Central memory CD8-positive, alpha-beta T cell (primary cell): Measurements from ENCODE around the gene ZNF883.
"Not testable (repeated sequence)": the region's sequence is repeated elsewhere in the genome, so short reads cannot be mapped to it uniquely, and the experiment has no call there.

Experiments used
- ATAC-seq: fragments of 150-1000 bp; cut with Tn5 transposase; replicated peaks from 2 replicates; pipeline ENCODE4 v1.10.0; 2022; ENCODE audit warnings: mild to moderate bottlenecking, moderate FRiP score, moderate number of reproducible peaks; ENCODE audit not compliant: poor library complexity, severe bottlenecking; ENCODE audit errors: extremely low read depth
- DNase-seq, 2 donors: peaks; one replicate each; pipeline ENCODE4 v3.0.0; 2021; ENCODE audit warnings: low spot score in 2 of 2
- H3K27ac Mint-ChIP-seq: one replicate; pipeline ENCODE4 v1.8.0; 2022; ENCODE audit warnings: low read depth, mild to moderate bottlenecking, moderate library complexity, mixed read lengths
- H3K27me3 Mint-ChIP-seq: one replicate; pipeline ENCODE4 v1.8.0; 2022; ENCODE audit warnings: mixed read lengths
- H3K36me3 Mint-ChIP-seq: one replicate; pipeline ENCODE4 v1.8.0; 2022; ENCODE audit warnings: mild to moderate bottlenecking, moderate library complexity, mixed read lengths; ENCODE audit not compliant: insufficient read depth
- H3K4me1 Mint-ChIP-seq: one replicate; pipeline ENCODE4 v1.8.0; 2022; ENCODE audit warnings: mixed read lengths
- H3K4me3 Mint-ChIP-seq: one replicate; pipeline ENCODE4 v1.8.0; 2022; ENCODE audit warnings: mild to moderate bottlenecking, moderate library complexity, mixed read lengths
- H3K9me3 Mint-ChIP-seq: one replicate; pipeline ENCODE4 v1.8.0; 2022; ENCODE audit warnings: mixed read lengths

The ZNF883 gene

DNA sequence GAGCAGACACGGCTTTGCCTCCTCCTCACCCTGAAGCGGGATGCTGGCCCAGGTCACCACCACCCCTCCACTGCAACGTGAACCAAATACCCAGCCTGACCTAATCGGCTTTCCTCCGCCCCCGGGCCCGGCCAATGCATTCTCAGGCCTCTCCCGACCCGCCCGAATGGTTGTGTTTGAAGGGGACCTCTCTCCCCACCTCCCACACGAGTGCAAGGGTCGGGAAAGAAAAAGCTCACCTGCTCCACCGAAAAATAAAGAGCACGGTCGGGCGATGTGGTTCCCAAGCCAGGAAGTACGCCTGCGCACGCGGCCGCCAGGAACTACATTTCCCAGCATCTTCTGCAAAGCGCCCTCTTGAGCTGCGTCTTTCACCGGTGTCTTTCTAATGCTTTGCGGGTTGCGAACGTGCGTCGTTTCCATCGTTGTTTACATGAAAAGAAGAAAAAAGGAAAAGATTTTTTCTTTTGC, at the start of gene ZNF883:
Gene ZNF883, minus strand, starts transcription at position 282 of the 471 bp plus-strand sequence.
- Mint-ChIP-seq H3K9me3 (no peaks in the 10 kb centered on the region), H3K4me1 (no peaks in the 10 kb centered on the region), H3K27me3 (peaks cover 27% of the 10 kb centered on the region), H3K4me3 (peak within 1 kb of the TSS; percentile 62), H3K27ac (no peak within 1 kb of the TSS), H3K36me3 (peaks cover 3% of the 10 kb centered on the region)
- ATAC-seq (no peak), DNase-seq (no peak)

- ATAC-seq, H3K36me3 Mint-ChIP-seq, H3K27ac Mint-ChIP-seq, H3K4me1 Mint-ChIP-seq, H3K4me3 Mint-ChIP-seq, H3K9me3 Mint-ChIP-seq: not testable (repeated sequence)
- peak in 1 of 2 donors; percentile 32 for DNase-seq
- H3K27me3 Mint-ChIP-seq: peaks cover 11% of the 10 kb centered on the region
These were observed 49.3 kb upstream of the ZNF883 start for GRCh38 chr9:113061072-113061850.

- H3K9me3 Mint-ChIP-seq, ATAC-seq, H3K27ac Mint-ChIP-seq, DNase-seq, H3K4me1 Mint-ChIP-seq, H3K4me3 Mint-ChIP-seq, H3K36me3 Mint-ChIP-seq: not testable (repeated sequence)
- peaks cover 11% of the 10 kb centered on the region for H3K27me3 Mint-ChIP-seq
These were observed 47.7 kb upstream of the ZNF883 start for GRCh38 chr9:113059581-113060284.

- Mint-ChIP-seq H3K9me3 (no peaks in the 10 kb centered on the region), H3K36me3 (peaks cover 3% of the 10 kb centered on the region), H3K27me3 (peaks cover 11% of the 10 kb centered on the region), H3K4me1 (no peaks in the 10 kb centered on the region), H3K27ac (no peak overlapping the region), H3K4me3 (no peak overlapping the region)
- DNase-seq (no peak), ATAC-seq (peak; percentile 27)
These were observed 45.2 kb upstream of the ZNF883 start for GRCh38 chr9:113057193-113057592.

- ATAC-seq (peak; percentile 82), DNase-seq (peak; percentile 45 to 70)
- Mint-ChIP-seq H3K36me3 (peaks cover 3% of the 10 kb centered on the region), H3K27me3 (peaks cover 11% of the 10 kb centered on the region), H3K4me3 (no peak within 1 kb of the TSS), H3K9me3 (no peaks in the 10 kb centered on the region), H3K27ac (no peak within 1 kb of the TSS), H3K4me1 (no peaks in the 10 kb centered on the region)
These were observed 44.5 kb upstream of the ZNF883 start, which contains the start of gene ZFP37 for GRCh38 chr9:113056191-113057106. Gene ZFP37, minus strand, starts transcription at chr9:113056724. Its CDS starts 36 bp downstream, at chr9:113056688.

DNA sequence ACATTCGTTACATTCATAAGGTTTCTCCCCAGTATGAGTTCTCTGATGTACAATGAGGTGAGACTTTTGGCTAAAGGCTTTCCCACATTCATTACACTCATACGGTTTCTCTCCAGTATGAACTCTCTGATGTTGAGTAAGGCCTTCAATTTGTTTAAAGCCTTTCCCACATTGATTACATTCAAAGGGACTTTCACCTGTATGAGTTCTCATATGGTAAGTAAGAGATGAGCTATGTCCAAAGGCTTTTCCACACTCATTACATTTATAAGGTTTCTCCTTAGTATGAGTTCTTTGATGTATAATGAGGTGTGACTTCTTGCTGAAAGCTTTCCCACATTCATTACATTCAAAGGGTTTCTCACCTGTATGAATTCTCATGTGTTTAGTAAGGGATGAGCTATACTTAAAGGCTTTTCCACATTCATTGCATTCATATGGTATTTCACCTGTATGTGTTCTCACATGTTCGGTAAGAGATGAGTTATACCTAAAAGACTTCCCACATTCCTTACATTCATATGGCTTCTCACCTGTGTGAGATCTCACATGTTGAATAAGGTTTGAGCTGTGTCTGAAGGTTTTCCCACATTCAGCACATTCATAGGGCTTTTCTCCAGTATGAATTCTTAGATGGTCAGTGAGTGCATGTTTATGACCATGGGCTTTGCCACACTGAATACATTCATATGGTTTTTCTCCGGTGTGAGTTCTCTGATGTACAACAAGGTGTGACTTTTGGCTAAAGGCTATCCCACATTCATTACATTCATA, 31.1 kb upstream of the ZNF883 start:
- DNase-seq: no peak
- Mint-ChIP-seq H3K9me3 (peaks cover 31% of the 10 kb centered on the region), H3K4me3 (no peak overlapping the region)

GRCh38 chr9:113026200-113026599, 14.2 kb upstream of the ZNF883 start:
- peaks cover 35% of the 10 kb centered on the region for H3K27me3 Mint-ChIP-seq
- no peak overlapping the region for H3K27ac Mint-ChIP-seq
- no peaks in the 10 kb centered on the region for H3K4me1 Mint-ChIP-seq
- peaks cover 36% of the 10 kb centered on the region for H3K9me3 Mint-ChIP-seq
- no peak overlapping the region for H3K4me3 Mint-ChIP-seq
- no peaks in the 10 kb centered on the region for H3K36me3 Mint-ChIP-seq
- no peak for ATAC-seq
- DNase-seq: no peak

More for the DNA sequence above, 31.1 kb upstream of the ZNF883 start:
- ATAC-seq: no peak
- H3K27ac Mint-ChIP-seq: no peak overlapping the region
- H3K4me1 Mint-ChIP-seq: no peaks in the 10 kb centered on the region
- peaks cover 17% of the 10 kb centered on the region for H3K36me3 Mint-ChIP-seq
- no peaks in the 10 kb centered on the region for H3K27me3 Mint-ChIP-seq

- Mint-ChIP-seq H3K27me3 (peaks cover 10% of the 10 kb centered on the region), H3K9me3 (peaks cover 23% of the 10 kb centered on the region)
- no peak for DNase-seq
These were observed 6.3 kb upstream of the ZNF883 start for GRCh38 chr9:113018247-113018646.

GRCh38 chr9:113012492-113012891, 500 bp upstream of the ZNF883 start:
- H3K36me3 Mint-ChIP-seq: peaks cover 3% of the 10 kb centered on the region
- no peak for DNase-seq

More at GRCh38 chr9:113018247-113018646, 6.3 kb upstream of the ZNF883 start:
- no peaks in the 10 kb centered on the region for H3K36me3 Mint-ChIP-seq
- no peaks in the 10 kb centered on the region for H3K4me1 Mint-ChIP-seq
- H3K4me3 Mint-ChIP-seq: no peak overlapping the region
- H3K27ac Mint-ChIP-seq: no peak overlapping the region
- no peak for ATAC-seq

DNA sequence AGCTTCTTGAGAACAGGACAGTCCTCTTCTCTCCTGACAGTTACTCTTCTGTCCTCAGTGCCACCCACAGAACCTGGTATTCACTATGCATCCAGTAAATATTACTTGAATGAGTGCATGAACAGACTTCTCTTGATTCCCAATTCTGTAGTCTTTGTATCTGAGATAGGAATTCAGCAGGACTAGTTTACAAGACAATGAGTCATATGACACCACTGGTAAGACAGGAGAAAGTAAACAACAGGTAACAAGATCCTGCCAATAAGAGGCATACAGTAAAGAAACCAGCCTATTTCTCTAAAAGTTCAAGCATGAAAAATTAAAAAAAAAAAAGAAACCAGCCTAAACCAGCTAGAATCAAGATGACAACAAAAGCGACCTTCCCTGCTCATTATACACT, 6.2 kb downstream of the ZNF883 start:
- Mint-ChIP-seq H3K36me3 (no peaks in the 10 kb centered on the region), H3K27ac (no peak overlapping the region), H3K4me1 (no peaks in the 10 kb centered on the region), H3K4me3 (no peak overlapping the region), H3K9me3 (peaks cover 17% of the 10 kb centered on the region), H3K27me3 (no peaks in the 10 kb centered on the region)
- ATAC-seq (no peak), DNase-seq (no peak)

More at GRCh38 chr9:113012492-113012891, 500 bp upstream of the ZNF883 start:
- no peak for ATAC-seq
- Mint-ChIP-seq H3K27ac (no peak overlapping the region), H3K4me3 (peak overlapping the region; percentile 62), H3K27me3 (peaks cover 27% of the 10 kb centered on the region), H3K9me3 (peaks cover 2% of the 10 kb centered on the region), H3K4me1 (no peaks in the 10 kb centered on the region)

DNA sequence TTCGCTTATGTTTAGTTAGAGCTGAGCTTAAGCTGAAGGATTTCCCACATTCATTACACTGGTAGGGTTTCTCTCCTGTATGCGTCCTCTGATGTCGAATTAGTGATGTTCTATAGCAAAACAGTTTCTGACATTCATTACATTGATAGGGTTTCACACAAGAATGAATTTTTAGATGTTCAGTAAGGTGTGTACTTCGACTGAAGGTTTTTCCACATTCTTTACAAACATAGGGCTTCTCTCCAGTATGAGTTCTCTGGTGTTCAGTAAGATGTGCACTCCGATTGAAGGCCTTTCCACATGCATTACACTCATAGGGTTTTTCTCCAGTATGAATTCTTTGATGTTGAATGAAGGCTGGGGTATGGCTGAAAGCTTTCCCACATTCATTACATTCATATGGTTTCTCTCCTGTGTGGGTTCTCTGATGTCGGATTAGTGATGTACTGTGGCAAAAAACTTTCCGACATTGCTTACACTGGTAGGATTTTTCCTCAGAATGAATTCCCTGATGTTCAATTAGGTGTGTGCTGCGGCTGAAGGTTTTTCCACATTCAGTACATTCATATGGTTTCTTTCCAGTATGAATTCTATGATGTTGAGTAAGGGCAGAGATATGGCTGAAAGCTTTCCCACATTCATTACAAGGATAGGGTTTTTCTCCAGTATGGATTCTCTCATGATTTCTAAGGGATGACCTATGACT, 14.6 kb downstream of the ZNF883 start:
- ATAC-seq: no peak
- Mint-ChIP-seq H3K27ac (no peak overlapping the region), H3K36me3 (no peaks in the 10 kb centered on the region), H3K27me3 (peaks cover 7% of the 10 kb centered on the region), H3K4me3 (no peak overlapping the region), H3K9me3 (peaks cover 25% of the 10 kb centered on the region), H3K4me1 (no peaks in the 10 kb centered on the region)
- no peak for DNase-seq
